ENCODE measurements around the gene BCL7C.
"Not testable (repeated sequence)": the region's sequence is repeated elsewhere in the genome, so short reads cannot be mapped to it uniquely, and the experiment has no call there.

Gene BCL7C

DNA sequence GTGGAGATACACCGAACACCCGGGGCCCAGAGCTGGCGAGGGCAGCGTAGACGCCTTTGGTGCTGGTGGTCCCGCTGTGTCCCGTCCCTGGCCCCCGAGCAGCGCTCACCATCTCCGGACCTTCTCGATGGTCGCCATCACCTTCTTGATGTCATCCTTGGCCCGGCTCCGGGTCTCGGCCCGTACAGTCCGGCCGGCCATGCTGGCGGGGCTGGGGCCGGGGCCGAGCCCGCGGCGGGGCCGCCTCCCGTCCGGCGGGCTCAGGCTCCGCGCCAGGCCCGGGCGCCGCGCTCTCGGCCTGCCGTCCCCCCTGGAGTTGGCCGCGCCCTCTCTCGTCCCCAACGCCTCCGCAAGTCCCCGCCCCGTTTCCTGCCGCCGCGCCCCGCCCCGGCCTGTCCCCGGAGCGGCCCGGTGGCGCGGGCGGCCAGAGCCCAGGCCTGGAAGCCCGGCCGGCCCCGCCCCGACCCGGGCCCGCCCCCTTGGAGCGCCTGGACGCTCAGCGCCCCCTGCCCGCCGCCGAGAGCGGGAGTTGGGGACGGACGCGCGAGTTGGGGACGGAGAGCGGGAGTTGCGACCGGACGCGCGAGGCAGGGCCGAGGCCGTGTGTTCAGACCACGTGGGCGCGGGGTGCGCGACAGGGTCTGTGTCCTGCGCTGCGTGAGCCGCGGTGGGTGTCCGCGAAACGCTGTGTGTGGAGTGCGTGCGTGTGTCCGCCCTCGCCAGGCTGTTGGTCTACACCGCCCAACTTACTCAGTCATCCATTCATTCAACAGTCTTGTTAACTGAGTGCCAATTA lies at the start of gene BCL7C:
TSS of gene BCL7C (minus strand) at position 334 of the 796 bp plus-strand sequence. CDS start at position 201, 133 bp downstream.
- DNase-seq: peak; percentile 61

GRCh38 chr16:30942426-30942806 lies 48.5 kb upstream of the BCL7C start:
- DNase-seq: no peak

GRCh38 chr16:30941600-30942425 lies 47.9 kb upstream of the BCL7C start:
- peak; percentile 57 for DNase-seq

GRCh38 chr16:30939571-30939970 lies 45.7 kb upstream of the BCL7C start:
- not testable (repeated sequence) for DNase-seq

GRCh38 chr16:30937692-30938091 lies 43.8 kb upstream of the BCL7C start:
- no peak for DNase-seq

- DNase-seq: no peak
Observed at GRCh38 chr16:30934827-30935557, 41.1 kb upstream of the BCL7C start.

GRCh38 chr16:30931068-30931650 lies 37.3 kb upstream of the BCL7C start:
- no peak for DNase-seq

- DNase-seq: no peak
Observed at GRCh38 chr16:30930160-30930571, 36.3 kb upstream of the BCL7C start.

GRCh38 chr16:30929167-30929566 lies 35.3 kb upstream of the BCL7C start:
- DNase-seq: no peak

DNA sequence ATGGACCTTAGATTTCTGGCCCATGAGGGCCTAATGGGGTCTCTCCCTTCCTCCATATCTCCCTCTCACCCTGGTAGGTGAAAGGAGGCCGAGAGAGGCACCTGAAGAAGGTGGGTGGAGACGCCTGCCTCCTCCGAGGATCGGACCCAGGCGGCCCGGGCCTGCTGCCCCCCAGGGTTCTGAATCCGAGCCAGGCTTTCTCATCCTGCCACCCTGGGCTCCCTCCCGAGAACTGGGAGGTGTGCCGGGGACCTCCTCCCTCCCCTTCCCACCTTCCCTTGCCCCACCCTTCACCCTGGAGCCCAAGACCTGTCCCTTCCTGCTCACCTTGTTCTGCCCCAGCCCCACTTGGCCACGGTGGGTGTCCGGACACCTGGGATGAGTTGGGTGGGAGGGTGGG lies 34.5 kb upstream of the BCL7C start:
- no peak for DNase-seq

DNA sequence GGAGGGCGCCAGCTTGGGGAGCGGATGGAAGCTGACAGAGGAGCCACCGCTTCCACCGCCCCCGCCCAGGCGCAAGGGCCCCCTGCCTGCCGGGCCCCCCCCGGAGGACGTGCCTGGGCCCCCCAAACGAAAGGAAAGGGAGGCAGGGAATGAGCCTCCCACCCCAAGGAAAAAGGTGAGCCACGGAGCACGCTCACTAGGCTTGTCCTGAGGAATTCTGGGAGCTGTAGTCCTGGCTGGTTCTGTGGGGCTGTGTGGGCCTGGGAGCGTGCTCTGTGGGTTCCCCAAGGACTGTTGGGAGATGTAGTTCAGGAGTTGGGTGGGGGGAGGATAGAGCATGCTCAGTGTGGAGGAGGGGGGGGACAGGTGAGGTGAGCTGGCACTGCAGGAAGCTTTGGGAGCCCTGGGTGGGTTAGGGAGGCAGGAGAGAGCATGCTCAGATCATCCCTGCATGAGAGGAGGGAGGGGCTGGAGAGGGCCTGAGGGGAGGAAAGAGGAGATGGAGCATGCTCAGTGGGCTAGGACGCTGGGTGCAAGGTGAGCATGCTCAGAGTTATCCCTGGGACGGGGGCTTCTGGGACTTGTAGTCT lies 34.0 kb upstream of the BCL7C start:
- DNase-seq: peak; percentile 30

- no peak for DNase-seq
Observed at GRCh38 chr16:30926937-30927788, 33.3 kb upstream of the BCL7C start.

- DNase-seq: no peak
Observed at GRCh38 chr16:30925995-30926811, 32.3 kb upstream of the BCL7C start.

DNA sequence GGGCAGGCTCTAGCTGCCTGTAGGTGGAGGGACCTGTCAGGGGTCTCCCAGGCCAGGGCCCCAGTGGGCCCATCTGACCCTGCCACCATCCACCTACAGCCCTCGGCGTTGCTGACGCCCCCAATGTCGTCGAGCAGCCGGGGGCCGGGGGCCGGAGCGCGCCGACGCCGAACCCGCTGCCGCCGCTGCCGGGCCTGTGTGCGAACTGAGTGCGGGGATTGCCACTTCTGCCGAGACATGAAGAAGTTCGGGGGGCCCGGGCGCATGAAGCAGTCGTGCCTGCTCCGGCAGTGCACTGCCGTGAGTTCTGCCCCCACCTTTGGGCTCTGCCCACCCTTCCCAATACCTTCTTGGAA lies 31.7 kb upstream of the BCL7C start:
- no peak for DNase-seq

GRCh38 chr16:30924913-30925631 lies 31.2 kb upstream of the BCL7C start:
- no peak for DNase-seq

GRCh38 chr16:30924076-30924912 lies 30.4 kb upstream of the BCL7C start:
- DNase-seq: no peak

DNA sequence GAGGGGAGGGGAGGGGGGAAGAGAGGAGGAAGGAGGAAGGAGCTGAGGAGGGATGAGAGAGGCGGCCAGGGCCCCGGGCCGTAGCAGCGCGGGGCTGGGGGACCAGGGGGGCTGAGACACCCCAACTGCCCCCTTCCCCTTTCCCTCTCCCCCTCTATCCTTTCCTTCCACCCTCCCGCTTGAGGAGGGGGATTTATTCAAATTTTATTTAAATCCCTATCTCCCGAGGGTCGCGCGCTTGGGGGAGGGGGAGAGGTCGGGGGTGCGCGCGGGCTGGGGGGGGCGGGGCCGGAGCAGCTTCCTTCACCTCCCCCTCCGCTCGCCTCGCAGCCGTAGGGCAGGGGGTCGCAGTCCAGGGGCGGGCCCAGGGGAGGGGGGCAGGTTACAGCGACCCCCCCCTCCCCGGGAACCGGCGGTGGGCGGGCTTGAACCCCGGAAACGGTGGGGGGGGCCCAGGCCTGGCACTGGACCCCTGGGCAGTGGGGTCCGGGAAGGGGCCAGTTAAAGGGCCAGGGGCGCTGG lies 29.7 kb upstream of the BCL7C start, which contains the start of gene FBXL19:
TSS of gene FBXL19 (plus strand) at position 19 of the 522 bp plus-strand sequence. CDS start 2,183 bp downstream, outside the sequence.
- no peak for DNase-seq

DNA sequence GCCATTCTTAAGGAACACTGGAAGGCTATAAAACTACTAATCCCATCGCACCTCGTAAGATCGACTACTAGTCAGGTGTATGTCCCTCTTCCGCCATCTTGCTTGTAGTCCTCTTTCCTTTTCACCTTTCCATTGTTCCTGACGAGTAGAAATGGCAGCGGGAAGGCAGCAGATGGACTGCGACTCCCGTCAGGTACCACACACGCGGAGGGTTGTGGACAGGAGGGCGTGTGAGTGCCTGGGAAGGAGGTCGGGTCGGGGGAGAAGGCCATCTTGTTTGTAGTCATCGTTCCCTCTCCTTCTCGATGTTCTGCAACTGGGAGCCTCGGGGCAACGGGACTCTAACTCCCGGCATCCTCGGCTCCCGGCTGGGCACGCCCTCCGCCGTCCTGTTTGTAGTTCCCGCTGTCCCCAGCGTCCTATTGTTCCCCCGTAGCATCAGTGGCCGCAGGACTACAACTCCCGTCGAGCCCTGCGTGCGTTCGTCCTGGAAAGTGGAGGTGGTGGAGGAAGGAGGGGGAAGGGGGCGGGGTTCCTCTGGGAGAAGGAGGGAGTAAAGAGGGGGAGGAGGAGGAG lies 29.2 kb upstream of the BCL7C start:
- peak; percentile 97 for DNase-seq
